ENCODE results near the gene FOXC1.

Gene FOXC1

DNA sequence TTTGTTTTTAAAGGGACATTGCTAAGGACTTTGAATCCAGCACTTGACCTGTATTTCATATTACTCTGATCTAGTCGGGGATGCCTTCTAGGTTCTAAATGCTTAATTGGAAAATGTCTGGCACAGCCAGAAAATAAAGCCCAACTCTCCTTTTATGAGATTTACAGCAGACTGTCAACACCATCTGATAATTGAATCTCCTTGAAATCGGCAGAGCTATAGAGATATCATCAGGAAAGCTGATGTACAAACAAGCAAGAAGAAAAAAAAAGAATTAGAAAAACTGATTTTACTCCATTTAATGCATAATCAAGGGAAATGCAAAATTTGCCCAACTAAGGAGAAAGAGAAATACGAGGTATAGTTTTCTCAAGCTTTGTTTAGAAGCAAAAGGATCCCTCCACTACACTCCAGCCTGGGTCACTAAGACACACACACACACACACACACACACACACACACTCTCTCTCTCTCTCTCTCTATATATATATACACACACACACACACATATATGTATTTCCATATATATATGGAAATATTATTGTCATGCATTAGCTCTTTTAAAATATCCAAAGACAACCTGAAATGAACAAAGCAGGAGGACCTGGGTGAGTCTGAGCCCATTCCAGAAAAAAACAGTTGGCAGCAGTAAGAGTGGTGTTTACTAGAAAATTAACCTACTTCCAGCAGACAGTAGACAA lies 9.5 kb upstream of the FOXC1 start:
- no peak for DNase-seq

DNA sequence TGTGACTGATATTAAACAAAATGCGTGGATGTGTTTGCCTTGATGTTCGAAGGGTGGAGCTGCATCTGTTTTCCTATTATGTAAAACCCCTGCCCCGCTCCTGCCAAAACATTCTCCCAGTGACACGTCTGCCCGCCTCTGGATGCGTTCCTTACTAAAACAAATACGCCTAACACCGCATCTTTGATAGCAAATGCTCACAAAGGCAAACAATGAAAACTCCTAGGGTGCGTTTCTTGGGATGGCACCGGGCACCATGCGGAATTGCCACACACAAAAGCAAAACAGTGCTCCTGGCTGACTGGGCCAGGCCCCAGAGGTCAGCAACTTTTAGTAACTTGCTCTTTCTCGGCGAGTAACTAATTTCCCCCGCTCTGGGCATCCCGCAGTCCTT lies 9.0 kb upstream of the FOXC1 start:
- DNase-seq = no peak

DNA sequence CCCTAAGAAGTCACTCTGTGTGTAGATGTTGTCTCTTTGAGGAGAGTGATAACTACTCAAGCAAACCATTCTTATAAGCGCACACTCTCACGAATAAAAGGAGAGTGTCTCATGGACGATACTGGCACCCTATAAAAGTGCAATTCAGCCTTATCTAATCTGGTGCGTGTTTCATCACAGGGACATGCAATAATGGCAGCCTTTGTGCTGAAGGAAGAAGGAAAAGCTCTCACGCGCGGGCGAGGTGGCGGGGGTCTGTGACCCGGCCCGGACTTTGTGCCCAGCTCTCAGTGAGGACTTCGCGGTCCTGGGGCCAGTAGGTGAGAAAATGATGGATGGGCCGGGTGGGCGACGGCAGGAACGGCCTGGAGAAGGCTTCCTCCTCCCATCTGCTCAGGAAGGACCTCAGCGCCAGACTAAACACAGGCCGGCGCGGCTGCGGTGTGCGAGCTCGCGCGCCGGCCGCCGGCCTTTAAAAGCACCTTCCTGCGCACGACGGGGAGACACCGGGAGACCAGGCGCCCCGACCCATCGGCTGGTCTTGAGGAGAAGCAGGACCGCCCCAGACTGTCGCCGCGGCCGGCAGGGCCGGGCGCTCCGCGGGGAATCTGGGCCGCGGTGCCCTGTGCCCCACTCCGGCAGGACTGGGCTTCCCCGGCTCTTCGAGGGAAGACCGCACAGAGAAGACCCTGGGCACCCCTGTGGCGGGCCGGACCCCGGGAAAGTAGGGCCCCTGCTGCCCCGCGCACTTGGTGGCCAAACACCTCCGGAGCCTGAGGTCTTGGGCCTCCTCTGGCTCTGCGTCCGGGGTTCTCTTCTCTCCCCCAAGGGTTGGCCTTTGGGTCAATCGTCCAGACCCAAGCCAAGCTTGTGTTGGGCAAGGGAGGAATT lies 8.3 kb upstream of the FOXC1 start:
- DNase-seq = no peak

DNA sequence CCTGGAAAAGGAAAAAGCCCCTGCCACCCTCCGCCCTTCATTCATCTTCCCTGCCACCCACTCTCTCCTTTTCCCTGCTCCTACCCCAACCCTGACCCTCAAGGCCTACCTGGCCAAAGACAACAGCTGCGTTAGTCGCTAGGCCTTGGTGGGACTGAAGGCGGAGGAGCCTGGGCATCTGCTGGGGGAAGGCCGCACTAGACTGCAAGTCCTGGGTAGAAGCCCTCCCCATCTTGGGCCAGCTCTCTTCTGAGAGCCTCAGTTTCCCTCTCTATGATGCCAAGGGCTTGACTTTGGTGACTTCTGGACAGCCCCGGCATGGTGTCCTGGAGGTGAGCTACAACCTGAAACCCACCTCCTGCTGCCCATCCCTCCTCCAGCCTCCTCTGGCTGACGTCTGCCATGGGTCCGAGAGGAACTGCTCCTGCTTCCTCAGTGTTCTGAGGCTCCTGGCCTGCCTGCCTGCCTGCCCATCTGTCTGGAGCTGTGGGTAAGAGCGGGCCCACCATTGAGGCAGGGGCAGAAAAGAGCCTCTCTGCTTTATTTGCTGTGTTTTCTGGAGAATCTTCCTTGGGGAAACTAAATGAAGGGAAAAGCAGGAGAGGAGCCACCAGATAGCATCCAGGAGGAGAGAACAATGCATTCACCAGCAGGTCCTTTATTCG lies 7.5 kb upstream of the FOXC1 start:
- DNase-seq = no peak

DNA sequence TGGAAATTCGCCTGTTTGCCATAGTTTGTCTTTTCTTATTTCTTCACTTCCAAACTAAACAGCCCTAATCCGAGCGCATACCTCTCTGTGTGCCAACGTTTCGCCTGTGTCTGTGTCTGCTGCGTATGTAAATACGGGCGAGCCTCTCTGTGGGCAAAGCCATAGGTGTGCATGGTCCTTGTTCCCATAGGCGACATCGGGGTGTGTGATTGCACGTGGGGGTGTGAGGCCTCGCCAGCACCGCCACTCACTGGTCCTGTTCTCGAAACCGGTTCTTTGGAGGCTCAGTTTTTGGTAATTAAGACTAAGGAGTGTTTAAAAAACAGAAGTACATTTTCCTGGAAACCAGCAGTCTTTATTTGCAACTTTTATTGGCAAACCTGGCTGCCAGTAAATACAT lies 6.0 kb upstream of the FOXC1 start:
- DNase-seq = no peak

DNA sequence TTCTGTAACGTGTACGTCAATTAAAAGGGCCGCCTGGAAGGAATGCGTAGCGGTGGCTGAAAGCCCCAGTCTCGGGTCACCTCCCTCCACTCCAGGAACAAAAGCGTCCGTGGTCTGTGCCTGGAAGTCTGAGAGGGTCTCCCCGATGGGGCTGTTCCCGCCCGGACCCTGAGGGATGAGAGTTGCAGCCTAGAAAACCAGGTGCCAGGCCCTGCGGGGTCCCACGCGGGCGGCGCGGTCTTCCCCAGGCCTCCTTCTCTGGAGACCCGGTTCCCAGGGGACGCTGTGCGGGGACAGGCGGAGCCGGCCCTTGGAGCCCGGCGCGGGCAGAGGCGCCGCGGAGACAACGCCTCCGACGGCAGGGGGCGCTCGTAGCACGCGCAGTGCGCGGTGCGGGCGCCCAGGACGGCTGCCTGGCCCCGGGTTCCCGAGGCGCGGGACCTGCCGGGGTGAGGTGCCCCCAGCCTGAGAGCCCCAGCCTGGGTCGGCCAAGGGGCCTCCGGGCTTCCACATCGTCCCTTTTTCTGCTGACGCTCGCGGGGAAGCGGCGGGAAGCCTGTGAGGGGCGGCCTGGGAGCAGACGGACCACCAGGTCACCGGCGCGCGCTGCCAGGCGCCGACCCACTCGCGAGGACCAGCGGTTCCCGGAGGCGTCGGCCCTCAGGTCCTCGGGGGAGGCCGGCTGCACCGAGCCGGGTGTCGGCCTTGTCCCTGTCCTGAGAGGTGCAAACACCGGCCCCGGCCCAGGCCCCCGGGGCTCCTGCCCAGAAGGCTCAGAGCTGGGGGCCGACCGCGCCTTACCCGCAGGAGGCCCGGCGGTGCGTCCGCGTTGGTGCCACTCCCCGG lies 5.3 kb upstream of the FOXC1 start:
- DNase-seq = peak; percentile 93

DNA sequence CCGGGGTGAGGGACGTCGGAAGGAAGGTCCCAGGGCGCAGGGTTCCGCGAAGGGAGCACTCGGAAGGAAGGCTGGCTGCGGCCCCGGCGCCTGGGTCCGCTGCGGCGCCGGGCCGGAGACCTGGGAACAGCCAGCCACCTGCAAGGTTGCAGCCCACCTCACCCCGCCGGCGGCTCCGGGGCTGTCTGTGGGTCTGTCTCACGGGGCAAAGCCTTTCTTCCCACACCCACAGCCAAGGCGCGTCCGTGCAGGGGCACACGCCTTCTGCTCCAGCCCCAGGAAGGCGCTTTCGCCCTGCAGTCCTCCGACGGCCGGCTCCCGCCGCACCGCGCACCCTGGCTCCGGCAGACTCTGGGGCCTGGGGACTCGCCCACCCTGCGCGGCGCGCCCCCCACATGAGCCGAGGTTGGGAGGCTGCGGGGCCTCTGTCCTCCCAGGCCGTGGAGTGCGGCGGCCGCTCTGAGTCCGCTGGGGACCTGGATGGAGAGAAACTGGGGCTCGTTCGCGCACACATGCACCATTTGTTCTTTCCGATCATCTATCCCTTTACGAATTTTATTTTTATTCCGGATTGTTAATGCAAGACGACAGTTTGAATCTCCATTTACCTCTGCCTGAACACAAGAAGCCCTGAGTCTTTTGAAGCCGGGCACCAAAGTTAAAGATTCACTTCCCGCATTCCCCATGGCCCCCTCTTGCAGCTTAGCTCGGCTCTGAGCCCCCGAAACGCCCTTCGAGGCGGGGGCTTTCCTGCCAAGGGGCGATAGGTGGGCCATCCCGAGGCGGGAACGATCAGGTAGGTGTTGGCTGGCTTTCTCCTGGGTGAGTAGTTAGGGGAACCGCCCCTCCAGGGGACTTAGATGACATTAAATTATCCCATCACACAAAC lies 4.5 kb upstream of the FOXC1 start:
- DNase-seq = no peak

DNA sequence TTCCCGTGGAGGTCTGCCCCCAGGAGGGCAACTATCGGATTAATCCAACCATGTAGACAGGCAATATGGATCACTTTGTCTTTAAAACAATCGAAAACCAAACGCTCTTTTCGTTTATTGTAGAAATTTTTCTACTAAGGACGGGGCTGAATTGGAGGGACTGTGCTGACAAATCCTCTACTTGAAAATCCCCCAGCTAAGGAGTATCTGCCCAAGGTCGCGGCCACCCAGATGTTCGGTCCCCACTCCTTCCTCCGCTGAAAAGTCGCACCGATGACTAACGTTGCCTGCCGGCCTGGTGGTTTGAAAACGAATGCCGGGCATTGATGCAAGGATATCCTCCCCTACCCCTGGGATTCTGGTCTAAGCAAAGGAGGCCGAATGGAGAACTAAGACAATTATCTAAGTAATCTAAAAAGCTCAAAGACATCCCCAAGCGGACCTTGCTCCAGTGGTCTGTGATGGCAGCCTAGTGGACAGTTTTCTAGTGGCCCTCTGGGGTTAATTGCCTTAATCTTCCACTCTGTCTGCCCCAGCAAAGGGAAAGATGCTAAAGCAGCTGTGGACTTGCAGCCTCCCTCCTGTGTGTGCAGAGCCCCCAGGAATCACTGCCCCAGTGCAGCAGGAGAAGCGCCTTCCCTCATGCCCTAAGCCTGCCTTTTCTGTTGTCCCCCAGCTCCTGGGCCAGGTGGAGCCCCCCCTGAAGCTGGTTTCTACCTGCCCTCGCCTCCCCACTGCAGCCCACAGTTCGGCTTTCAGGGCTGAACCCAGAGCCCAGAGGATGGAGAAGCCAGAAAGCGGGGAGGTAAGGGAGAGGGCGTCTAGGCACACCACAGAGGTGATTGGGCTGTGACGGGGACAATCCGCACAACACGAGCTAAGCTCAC lies 3.6 kb upstream of the FOXC1 start:
- no peak for DNase-seq

DNA sequence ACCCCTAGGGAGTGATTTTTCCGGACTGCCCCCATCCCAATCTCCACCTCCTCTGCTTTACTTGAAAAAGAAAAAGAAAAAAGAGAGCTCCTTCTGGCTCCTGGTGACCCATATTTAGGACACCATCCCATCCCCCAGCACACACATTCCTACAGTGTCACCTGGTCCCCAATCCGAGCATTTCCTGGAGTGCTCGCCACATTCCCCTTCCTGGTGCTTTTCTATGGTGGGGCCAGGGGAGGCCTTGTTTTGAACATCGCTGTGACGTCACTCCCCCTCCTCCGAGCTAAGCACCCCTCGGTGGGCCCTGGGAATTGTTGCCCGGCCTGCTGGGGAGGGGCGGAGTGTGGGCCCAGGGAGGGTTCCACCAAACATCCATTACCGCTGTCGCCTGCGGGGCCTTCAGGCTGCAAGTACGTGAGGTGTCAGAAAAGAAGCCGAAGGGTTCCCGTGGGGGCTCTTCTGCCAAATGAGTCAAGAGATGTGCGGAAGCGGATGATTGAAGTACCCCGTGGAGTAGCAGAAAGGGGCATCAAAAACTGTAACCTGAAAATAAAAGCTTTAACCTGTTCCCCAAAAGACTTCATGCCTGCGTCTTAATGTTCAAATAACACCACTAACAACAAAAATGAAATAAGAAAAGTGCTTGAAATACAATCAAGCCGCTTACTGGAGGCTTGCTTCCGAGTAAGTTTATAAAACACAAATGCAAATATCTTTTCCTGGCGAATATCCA lies 2.8 kb upstream of the FOXC1 start:
- no peak for DNase-seq

DNA sequence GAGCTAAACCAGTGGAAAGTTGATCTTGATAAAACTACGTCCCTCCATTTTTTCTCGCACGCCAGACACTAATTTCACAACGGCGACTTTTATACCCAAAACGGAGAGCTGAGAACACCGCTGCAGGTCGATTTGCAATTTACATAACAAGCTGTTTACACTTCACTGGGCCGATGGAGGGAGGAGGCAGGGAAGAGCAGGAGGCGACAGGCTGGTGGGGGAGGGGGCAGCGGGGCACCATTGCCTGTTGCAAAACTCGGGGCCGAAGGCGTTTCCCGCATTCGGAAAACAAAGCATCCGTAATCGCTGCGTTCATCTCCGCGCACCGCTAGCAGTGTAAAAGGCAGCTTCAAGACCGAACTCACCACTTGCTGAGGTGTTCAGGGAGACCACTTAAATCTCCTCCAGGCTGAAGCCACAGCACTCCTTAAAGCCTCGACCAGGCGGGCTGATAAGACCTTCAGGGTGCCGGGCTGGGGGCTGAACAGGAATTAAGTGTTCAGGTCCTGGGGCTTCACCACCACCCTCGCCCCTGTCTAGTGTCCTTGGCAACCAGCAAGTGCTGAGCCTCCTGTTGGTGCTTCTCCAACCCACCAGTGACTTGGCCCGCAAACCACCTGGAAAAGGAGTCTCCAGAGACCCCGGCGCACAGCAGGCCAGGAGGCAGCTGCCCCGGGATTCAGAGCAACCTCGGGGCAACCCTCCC lies 2.0 kb upstream of the FOXC1 start:
- DNase-seq = no peak

DNA sequence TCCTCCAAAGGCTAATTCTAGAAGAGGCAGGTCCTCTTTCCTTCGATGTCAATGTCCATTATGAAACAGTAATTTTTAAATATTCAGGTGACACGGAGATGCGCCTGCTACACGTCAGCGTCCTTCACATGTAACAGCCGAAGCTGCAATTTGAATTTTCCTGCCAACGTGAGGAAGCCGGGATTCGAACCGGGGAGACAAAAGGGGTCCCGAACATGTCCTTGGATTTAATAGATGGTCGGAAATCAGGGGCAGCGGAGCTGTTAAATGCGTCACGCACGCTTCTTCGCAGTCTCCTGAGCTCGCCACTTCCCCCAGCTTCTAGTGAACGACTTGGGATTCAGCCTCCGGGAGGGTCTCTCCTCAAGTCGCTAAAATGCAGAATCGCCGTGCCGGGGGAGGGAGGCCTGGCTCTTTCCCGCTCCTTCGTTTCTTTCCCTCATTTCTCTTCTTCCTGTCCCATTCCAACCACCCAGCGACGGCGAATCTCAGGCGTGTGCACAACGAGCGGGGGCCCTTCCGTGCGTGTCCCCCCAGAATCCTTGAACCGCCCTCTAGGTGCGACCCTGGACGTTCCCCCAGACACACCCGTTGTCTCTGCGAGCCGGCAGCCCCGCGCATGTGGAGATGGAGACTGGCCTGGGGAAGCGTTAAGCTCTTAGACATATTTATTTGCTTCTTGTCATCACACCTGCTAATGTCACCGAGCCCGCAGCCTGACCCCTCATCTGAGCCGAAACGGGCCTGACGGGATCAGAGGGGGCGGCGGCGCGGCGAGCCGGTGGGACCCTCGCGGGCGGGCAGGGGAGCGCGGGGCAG lies 1.3 kb upstream of the FOXC1 start:
- no peak for DNase-seq

DNA sequence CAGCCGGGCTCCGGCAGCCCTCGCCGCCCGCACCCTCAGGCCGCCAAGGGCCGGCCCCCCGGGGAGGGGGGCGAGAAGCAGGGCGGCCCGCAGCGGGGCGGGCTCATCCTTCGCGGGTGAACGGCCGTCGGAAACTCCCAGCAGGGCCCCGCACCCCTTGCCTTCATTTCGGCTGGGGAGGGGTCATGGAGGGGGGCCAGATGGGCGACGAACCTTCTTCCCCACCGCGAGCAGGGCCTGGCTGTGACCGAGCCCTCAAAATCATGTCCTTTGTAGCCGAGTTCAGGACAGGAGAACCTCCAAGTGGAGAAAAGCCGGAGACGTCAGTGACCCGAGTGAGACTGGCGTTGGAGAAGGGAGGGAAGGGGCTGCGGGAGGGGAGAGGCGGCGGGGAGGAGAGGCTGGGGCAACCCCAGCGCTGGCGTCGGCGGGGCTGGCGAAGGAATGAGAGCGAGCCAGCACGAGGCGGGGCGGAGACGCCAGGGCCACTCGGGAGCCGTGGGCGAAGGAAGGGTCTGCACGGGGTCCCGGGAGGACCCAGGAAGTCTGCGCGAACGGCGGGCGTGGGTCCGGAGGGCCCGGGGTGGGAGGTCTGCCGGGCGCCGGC lies 571 bp upstream of the FOXC1 start:
- DNase-seq = no peak

DNA sequence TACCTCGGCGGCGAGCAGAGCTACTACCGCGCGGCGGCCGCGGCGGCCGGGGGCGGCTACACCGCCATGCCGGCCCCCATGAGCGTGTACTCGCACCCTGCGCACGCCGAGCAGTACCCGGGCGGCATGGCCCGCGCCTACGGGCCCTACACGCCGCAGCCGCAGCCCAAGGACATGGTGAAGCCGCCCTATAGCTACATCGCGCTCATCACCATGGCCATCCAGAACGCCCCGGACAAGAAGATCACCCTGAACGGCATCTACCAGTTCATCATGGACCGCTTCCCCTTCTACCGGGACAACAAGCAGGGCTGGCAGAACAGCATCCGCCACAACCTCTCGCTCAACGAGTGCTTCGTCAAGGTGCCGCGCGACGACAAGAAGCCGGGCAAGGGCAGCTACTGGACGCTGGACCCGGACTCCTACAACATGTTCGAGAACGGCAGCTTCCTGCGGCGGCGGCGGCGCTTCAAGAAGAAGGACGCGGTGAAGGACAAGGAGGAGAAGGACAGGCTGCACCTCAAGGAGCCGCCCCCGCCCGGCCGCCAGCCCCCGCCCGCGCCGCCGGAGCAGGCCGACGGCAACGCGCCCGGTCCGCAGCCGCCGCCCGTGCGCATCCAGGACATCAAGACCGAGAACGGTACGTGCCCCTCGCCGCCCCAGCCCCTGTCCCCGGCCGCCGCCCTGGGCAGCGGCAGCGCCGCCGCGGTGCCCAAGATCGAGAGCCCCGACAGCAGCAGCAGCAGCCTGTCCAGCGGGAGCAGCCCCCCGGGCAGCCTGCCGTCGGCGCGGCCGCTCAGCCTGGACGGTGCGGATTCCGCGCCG lies 994 bp downstream of the FOXC1 start:
- no peak for DNase-seq

DNA sequence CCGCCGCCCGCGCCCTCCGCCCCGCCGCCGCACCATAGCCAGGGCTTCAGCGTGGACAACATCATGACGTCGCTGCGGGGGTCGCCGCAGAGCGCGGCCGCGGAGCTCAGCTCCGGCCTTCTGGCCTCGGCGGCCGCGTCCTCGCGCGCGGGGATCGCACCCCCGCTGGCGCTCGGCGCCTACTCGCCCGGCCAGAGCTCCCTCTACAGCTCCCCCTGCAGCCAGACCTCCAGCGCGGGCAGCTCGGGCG lies 1.5 kb downstream of the FOXC1 start:
- no peak for DNase-seq

DNA sequence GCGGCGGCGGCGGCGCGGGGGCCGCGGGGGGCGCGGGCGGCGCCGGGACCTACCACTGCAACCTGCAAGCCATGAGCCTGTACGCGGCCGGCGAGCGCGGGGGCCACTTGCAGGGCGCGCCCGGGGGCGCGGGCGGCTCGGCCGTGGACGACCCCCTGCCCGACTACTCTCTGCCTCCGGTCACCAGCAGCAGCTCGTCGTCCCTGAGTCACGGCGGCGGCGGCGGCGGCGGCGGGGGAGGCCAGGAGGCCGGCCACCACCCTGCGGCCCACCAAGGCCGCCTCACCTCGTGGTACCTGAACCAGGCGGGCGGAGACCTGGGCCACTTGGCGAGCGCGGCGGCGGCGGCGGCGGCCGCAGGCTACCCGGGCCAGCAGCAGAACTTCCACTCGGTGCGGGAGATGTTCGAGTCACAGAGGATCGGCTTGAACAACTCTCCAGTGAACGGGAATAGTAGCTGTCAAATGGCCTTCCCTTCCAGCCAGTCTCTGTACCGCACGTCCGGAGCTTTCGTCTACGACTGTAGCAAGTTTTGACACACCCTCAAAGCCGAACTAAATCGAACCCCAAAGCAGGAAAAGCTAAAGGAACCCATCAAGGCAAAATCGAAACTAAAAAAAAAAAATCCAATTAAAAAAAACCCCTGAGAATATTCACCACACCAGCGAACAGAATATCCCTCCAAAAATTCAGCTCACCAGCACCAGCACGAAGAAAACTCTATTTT lies 2.0 kb downstream of the FOXC1 start:
- no peak for DNase-seq

DNA sequence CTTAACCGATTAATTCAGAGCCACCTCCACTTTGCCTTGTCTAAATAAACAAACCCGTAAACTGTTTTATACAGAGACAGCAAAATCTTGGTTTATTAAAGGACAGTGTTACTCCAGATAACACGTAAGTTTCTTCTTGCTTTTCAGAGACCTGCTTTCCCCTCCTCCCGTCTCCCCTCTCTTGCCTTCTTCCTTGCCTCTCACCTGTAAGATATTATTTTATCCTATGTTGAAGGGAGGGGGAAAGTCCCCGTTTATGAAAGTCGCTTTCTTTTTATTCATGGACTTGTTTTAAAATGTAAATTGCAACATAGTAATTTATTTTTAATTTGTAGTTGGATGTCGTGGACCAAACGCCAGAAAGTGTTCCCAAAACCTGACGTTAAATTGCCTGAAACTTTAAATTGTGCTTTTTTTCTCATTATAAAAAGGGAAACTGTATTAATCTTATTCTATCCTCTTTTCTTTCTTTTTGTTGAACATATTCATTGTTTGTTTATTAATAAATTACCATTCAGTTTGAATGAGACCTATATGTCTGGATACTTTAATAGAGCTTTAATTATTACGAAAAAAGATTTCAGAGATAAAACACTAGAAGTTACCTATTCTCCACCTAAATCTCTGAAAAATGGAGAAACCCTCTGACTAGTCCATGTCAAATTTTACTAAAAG lies 2.7 kb downstream of the FOXC1 start:
- no peak for DNase-seq

Data from activated CD8-positive, alpha-beta memory T cell treated with anti-CD3 and anti-CD28 coated beads, Interleukin-2, amount 50 U/mL, for 48 hours (primary cell).